ENCODE results near the gene BASP1.
"Not testable (repeated sequence)": the region's sequence is repeated elsewhere in the genome, so short reads cannot be mapped to it uniquely, and the experiment has no call there.

Gene BASP1

DNA sequence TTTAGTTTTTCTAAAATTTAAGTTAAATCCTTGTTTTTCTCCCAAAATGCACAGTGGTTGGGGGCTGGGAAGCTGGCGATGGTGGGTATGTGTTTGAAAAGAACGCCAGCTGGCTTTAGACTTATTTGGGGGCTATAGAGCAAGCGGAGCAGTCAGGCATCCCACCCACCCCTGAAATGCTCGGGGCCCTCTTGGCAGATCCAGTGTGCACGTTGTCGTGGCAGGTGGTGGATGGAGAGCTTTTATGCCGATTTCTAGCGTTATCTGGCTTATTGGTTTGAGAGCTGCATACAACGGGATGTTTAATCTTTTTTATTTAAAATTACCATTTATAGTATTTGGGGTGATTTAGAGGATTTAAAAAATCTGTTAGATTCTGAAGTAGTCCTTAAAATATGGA is 8.1 kb downstream of the BASP1 start:
- no peak for DNase-seq

- DNase-seq: no peak
These were observed 10.4 kb downstream of the BASP1 start for GRCh38 chr5:17227868-17228267.

GRCh38 chr5:17228821-17229291 is 11.4 kb downstream of the BASP1 start:
- DNase-seq: no peak

DNA sequence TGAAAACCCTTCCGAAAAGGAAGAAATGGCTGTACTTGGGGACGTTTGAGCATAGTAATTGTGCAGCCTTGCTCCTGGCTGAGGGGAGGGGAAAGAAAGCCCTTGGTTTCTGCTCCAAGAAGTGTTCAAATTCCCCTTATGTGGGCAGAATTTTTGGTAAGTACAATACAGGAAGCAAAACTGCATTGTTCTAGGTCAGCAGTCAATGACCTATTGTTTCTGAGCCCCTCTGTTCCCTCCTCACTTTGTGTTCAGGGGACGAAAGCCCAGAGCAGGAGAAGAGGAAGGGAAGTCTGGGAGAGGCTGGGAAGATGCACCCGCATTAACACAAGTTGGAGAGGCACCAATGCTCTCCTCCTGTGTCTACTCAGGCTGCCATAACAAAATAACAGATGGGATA is 11.9 kb downstream of the BASP1 start:
- no peak for DNase-seq

GRCh38 chr5:17230191-17230590 is 12.8 kb downstream of the BASP1 start:
- no peak for DNase-seq

GRCh38 chr5:17230808-17231525 is 13.5 kb downstream of the BASP1 start:
- no peak for DNase-seq

GRCh38 chr5:17232405-17232804 is 15.0 kb downstream of the BASP1 start:
- no peak for DNase-seq

DNA sequence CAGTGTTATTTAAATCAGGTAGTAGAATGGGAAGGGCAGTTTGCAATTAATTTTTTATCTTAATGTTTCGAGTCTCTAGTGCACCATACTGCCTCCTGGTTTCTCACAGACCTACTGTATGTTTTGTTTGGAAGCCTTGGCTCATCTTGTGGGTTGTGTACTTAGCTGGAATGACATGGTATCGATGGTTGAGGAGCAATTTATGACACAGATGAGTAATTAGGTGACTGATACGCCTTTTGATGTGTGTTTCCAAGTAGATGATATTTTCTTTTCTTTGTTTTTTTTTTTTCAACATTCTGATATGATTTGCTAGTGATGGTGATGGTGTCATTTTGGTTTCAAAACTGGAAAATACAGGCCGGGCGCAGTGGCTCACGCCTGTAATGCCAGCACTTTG is 16.1 kb downstream of the BASP1 start:
- no peak for DNase-seq

DNA sequence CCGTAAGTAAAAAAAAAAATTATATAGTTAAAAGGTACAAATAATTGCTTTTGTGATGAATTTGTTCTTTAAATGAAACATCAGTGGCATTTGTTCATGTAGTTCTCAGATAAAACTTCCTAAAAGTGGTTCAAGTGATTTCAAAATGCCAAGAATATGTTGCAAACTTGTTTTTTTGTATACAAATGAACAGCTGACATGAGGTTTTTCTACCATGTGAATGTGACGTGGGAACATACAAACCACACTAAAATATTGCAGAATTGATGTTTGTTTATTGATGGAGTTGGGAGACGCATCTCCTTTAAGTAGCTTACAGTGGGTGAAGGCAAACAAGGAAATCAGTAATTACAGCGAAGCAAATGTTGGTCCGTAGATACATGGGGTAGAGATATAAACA is 16.9 kb downstream of the BASP1 start:
- no peak for DNase-seq

GRCh38 chr5:17235731-17236330 is 18.4 kb downstream of the BASP1 start:
- DNase-seq: no peak

DNA sequence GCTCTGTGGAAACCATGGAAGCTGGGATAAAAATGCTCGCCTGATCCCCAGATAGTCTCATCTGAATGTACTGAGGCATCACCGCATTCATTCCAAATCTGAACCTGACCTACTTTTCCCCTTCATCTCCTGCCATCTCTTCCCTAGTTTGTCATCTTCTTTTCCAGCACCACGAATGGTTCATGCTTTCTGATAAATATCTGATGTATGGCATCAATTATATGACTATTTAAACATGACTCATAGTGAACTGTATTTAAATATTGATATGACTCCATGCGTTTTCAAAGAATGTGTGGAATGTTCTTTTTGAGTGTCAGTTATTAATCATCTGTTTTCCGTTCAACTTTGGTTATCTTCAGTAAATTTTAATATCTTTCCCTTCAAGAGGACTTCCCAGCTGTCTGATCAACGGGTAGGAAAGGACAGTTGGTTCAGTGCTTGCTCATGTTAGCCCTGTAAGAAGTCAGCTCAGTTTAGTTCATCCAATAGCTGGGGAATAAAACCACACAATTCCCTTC is 21.1 kb downstream of the BASP1 start:
- no peak for DNase-seq

- no peak for DNase-seq
These were observed 22.5 kb downstream of the BASP1 start for GRCh38 chr5:17239953-17240352.

DNA sequence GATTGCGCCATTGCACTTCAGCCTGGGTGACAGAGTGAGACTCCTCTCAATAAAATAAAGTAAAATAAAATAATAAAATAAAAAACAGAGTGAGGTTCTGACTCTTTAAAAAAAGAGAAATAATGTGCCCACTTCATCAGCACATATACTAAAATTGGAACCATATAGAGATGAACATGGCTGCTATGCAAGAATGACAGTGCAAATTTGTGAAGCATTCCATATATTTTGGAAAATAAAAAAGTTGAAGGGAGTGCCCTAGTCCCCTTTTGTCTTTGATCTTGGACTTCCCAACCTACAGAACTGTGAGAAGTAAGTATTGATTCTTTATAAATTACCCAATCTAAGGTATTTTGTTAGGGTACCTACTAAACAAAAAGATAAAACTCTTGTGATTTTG is 23.1 kb downstream of the BASP1 start:
- DNase-seq: no peak

DNA sequence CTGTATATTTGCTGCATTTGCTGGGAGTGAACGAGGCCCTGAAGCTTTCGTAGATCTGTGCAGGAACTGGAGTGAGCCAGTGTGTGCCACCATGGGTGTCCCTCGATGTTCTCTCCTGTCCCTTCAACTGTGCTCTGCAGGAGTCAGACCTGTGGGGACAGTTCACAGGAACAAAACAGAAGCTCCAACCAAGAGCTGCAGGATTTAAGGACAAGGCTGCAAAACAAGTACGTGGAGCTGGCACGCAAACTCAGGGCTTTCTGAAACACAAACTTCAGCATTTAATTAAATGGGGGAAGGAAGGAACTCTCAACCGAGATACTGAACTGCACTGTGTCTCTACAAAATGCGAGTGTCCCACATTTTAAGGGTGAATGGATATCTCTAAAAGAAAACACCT is 24.2 kb downstream of the BASP1 start:
- DNase-seq: no peak

DNA sequence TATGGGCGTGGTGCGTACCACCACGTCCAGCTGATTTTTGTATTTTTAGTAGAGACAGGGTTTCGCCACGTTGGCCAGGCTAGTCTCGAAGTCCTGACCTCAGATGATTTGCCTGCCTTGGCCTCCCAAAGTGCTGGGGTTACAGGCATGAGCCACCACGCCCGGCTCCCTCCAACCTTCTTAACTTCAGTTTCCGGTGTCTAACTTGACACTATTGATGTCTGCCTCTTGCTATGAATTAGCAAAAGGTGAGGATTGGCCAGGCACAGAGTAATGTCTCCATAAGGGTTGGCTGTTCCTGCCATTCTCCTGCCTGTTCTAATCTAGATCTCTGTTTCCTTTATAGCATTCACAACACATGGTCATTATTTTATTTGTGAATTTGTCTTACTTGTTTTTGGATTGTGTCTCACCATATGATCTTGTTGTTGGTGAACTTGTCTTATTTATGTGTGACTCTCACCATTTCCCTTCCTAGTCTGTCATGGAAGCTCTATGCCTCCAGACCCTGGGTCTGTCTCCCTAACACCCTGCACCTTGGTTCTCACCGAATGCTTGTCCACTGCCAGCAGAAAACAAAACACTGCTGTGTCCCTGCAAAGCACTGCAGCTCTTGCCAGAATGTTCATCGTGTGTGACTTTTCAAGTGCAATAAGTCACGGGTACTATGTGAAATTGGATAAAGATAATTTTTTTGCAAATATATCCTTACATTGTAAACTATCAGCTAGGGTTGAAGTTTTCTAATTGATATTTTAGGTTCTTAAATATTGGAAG is 26.0 kb downstream of the BASP1 start:
- DNase-seq: no peak

GRCh38 chr5:17249029-17249634 is 31.7 kb downstream of the BASP1 start:
- DNase-seq: no peak

- DNase-seq: not testable (repeated sequence)
These were observed 32.4 kb downstream of the BASP1 start for GRCh38 chr5:17249841-17250240.

DNA sequence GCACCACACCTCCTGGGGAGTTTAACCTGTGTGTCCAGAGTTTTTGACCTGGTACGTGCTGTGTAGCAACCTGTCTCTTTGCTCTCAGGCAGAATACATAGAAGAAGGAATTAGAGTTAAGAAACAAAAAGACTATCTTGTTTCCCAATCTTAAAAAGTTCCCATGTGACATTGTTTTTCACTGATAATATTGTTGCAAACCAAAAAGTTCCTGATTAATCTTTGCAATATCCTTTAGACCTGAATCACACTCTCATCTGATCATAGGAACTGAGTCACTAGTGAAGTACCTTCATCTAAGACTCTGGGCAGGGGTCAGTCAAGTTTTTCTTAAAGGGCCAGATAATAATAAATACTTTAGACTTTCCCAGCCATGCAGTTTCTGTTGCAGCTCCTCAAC is 35.1 kb downstream of the BASP1 start:
- no peak for DNase-seq

GRCh38 chr5:17255471-17256021 is 38.1 kb downstream of the BASP1 start:
- DNase-seq: no peak

DNA sequence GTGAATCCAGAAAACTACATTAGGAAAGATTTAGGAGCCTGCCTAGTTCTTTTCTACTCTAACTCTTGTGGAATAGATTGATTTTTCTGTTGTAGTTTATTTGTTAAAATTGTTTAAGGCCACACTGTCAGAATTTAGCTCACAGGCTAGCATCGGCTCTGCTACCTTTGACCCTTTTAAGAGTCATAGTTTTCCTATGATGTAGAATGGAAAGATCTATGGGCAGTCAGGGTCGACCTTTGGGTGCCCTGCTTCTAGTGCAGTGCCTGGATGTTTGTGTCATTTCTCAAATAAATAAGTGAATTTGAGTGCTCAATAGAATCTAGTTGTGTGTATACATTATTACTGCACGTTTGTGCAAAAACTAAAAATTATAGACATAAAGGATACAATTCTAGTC is 38.7 kb downstream of the BASP1 start:
- no peak for DNase-seq

DNA sequence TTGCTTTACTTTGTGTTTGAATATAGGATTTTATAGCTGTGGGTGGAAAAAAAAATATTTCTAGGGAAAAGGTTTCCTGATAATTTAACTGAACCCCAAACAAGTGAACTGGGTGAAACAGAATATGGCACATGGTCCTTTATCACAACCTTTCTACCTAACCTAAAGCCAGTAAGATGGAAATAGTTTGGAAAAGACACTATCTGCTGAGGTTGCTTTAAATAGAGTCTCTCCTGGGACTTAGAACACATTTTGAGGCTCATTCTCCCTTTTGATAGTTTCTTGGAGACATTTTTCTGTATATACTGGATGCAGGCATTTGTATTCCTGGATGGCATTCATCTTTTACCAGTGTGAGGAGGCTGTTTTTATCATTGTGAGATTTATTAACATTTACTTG is 39.4 kb downstream of the BASP1 start:
- DNase-seq: no peak

DNA sequence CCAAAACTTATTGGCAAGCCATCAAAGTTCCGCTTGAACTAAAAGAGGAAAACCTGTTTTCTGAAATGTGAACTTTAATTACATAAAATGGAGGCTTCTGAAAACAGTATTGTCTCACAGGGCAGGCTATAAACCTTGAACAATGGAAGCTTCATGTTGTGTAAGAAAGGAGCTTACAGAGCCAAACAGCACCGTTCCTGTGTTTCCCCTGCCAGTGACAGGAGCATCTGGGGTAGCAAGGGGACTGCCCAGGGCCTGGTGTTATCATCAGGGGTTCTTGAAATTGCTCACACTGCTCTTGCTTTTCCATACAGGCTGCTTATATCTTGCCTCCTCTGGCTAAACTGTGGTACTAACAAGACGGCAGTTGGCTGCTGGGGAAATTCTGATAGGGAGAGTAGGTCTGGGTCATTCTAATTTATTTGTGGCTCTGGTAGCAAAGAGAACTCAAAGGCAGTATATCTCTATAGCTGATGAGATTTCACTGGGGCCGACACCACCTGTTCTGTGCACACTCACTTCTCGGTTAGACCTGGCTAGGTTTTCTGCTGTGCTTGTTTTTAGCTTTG is 40.4 kb downstream of the BASP1 start:
- no peak for DNase-seq

DNA sequence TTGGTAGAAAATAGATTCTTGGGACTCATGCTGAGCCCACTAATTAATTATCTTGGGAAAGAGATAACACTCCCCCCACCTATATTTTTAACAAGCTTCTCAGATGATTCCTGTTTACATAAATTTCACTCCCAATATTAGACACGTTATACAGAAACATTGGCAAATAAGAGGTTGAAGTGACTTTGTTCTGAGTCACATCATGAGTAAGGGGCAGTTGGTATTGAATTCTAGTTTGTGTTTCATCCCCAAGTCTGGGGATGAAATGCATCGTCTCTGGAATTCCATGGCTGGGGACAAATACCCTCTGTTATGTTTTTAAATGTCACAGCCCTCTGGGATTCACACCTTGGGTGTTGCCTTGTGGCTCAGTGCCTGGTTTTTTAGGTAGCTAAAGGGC is 41.0 kb downstream of the BASP1 start:
- DNase-seq: no peak
